PC-3 (cell line): ENCODE results near the gene HECW1. TPM values are rescaled to one million over a fixed set of nuclear protein-coding genes. Genes with fewer than 3 reads are reported as not detected.

ENCODE experiments used
- ATAC-seq: fragments of 200-7000 bp; cut with Tn5 transposase; 2 replicates; pipeline ENCODE4 v1.9.1; 2020; ENCODE audit warnings: mild to moderate bottlenecking, moderate library complexity
- BruUV-seq: library from RNA; stranded (reverse); fragments of 400-500 nt; replicated peaks from 2 replicates; lab custom pipeline; 2021; lab: Mats Ljungman, UMichigan
- CTCF ChIA-PET: fragments of 300-600 bp; sonication (Branson Sonifier 250); formaldehyde crosslinking; loops from one replicate; lab custom pipeline; 2022; ENCODE audit warnings: antibody characterized with exemption; lab: Charles Lee
- POLR2A ChIA-PET: fragments of 300-600 bp; sonication (Branson Sonifier 250); formaldehyde crosslinking; loops from one replicate; lab custom pipeline; 2022; ENCODE audit warnings: antibody characterized with exemption; ENCODE audit not compliant: unreplicated experiment; lab: Charles Lee
- DNase-seq: peaks from one replicate; pipeline ENCODE4 v3.0.0-alpha.2; 2015
- H2AFZ ChIP-seq: fragments of 300-600 bp; sonication (generic); 2 replicates; pipeline ENCODE4 v1.6.0; 2016; ENCODE audit warnings: antibody characterized with exemption, low read length
- H3F3A ChIP-seq: fragments of 300-600 bp; sonication (generic); one replicate; pipeline ENCODE4 v1.6.0; 2017; ENCODE audit warnings: antibody characterized with exemption, low read length, control low read depth, mild to moderate bottlenecking; ENCODE audit not compliant: unreplicated experiment
- H3K27ac ChIP-seq: fragments of 300-600 bp; sonication (generic); 2 replicates; pipeline ENCODE4 v1.5.1; 2016; ENCODE audit warnings: mild to moderate bottlenecking, low read length
- H3K27me3 ChIP-seq: fragments of 300-600 bp; sonication (generic); 2 replicates; pipeline ENCODE4 v1.6.1; 2016; ENCODE audit warnings: low read length, mixed read lengths
- H3K36me3 ChIP-seq: fragments of 300-600 bp; sonication (generic); 2 replicates; pipeline ENCODE4 v1.6.1; 2016; ENCODE audit warnings: low read depth, mixed run types, low read length, mixed read lengths
- H3K4me1 ChIP-seq: fragments of 300-600 bp; sonication (generic); 2 replicates; pipeline ENCODE4 v1.5.1; 2016; ENCODE audit warnings: low read length; ENCODE audit not compliant: insufficient read depth
- H3K4me2 ChIP-seq: fragments of 300-600 bp; sonication (generic); 2 replicates; pipeline ENCODE4 v1.6.0; 2016; ENCODE audit warnings: low read length
- H3K4me3 ChIP-seq: fragments of 300-600 bp; sonication (generic); 2 replicates; pipeline ENCODE4 v1.5.1; 2016; ENCODE audit warnings: mild to moderate bottlenecking, low read length, mixed read lengths
- H3K79me2 ChIP-seq: fragments of 300-600 bp; sonication (generic); 2 replicates; pipeline ENCODE4 v1.6.1; 2017; ENCODE audit warnings: low read length, mixed read lengths
- H3K9ac ChIP-seq: fragments of 300-600 bp; sonication (generic); 2 replicates; pipeline ENCODE4 v1.6.0; 2016; ENCODE audit warnings: mild to moderate bottlenecking, low read length
- H3K9me2 ChIP-seq: fragments of 300-600 bp; sonication (generic); replicated peaks from 2 replicates; pipeline ENCODE4 v1.6.1; 2016; ENCODE audit warnings: mixed run types, low read length, mixed read lengths
- H3K9me3 ChIP-seq: fragments of 300-600 bp; sonication (generic); 2 replicates; pipeline ENCODE4 v1.6.1; 2016; ENCODE audit warnings: low read length, mixed read lengths
- H4K20me1 ChIP-seq: fragments of 300-600 bp; sonication (generic); 2 replicates; pipeline ENCODE4 v1.6.1; 2016; ENCODE audit warnings: low read length, mixed read lengths
- EZH2 ChIP-seq: fragments of 300-600 bp; sonication (generic); IDR thresholded peaks from one replicate; pipeline ENCODE4 v1.6.1; 2017; ENCODE audit warnings: antibody characterized with exemption, mild to moderate bottlenecking, low read length; ENCODE audit not compliant: unreplicated experiment
- EZH2phosphoT487 ChIP-seq: fragments of 300-600 bp; sonication (generic); IDR thresholded peaks from 2 replicates; pipeline ENCODE4 v1.6.1; 2018; ENCODE audit warnings: mild to moderate bottlenecking, antibody characterized with exemption, low read length, borderline replicate concordance
- intact Hi-C: fragments of 100-400 bp; cut with micrococcal nuclease; formaldehyde crosslinking; loops from 2 replicates; pipeline ENCODE4 v1.9.0; 2023
- total RNA-seq: library from RNA; depleted of rRNA; stranded (reverse); fragments of >200 nt; gene quantifications from 2 replicates; pipeline ENCODE4 v1.2.3, GENCODE V29; 2014
- TF ChIP-seq, protein P1 (sequence below): fragments of 300-600 bp; sonication (generic); conservative IDR thresholded peaks from 2 replicates; pipeline ENCODE4 v1.5.1; 2017; ENCODE audit warnings: antibody characterized with exemption, low read depth, mild to moderate bottlenecking, low read length

Gene HECW1
- total RNA-seq, 1 experiment from 2014 or later = 3.0 TPM

DNA sequence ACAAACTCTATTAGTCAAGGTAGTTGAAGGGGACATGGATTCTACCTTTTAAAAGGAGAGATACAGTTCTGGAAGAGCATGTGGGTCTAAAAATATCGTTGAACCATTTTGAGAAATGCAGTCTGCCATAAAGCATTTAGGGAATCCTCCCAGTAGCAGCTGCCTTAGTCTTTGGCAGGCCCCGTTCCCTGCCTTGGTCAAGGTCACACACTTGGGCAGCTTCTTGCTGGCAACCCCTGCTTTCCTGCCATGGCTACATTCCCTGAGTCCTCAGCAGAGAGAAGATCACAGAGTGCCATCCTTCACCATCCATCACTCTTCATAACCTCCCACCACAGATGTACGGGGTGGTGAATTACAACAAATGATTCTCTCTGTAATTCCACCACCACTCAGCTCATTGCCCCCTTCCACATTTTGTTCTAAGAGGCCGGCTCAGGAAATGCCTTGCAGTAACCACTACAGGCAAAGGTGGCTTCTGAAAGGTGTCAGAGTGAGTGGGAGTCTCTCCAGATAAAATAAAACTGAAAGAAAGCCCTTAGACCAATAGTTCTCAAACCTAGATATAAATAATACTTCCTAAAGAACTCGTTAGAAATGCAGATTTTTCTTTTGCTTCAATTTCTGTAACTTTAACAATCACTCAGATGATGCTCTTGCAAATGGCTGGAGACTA is 349.0 kb downstream of the HECW1 start:
- ATAC-seq (no peak), DNase-seq (no peak)
- ChIA-PET CTCF (no interaction called here), POLR2A (no interaction called here)
- no TSS peak for BruUV-seq
- Histone ChIP-seq H3K27ac (no peak overlapping the region), H3K4me1 (no peaks in the 10 kb centered on the region), H2AFZ (no peak overlapping the region), H4K20me1 (no peaks in the 10 kb centered on the region), H3K36me3 (no peaks in the 10 kb centered on the region), H3K27me3 (no peaks in the 10 kb centered on the region), H3F3A (no peaks in the 10 kb centered on the region), H3K4me3 (no peak overlapping the region), H3K4me2 (no peak overlapping the region), H3K9ac (no peak overlapping the region), H3K9me3 (no peaks in the 10 kb centered on the region), H3K79me2 (no peaks in the 10 kb centered on the region), H3K9me2 (no peaks in the 10 kb centered on the region)
- intact Hi-C loops = no loop called here
- TF ChIP-seq, protein P1, sequence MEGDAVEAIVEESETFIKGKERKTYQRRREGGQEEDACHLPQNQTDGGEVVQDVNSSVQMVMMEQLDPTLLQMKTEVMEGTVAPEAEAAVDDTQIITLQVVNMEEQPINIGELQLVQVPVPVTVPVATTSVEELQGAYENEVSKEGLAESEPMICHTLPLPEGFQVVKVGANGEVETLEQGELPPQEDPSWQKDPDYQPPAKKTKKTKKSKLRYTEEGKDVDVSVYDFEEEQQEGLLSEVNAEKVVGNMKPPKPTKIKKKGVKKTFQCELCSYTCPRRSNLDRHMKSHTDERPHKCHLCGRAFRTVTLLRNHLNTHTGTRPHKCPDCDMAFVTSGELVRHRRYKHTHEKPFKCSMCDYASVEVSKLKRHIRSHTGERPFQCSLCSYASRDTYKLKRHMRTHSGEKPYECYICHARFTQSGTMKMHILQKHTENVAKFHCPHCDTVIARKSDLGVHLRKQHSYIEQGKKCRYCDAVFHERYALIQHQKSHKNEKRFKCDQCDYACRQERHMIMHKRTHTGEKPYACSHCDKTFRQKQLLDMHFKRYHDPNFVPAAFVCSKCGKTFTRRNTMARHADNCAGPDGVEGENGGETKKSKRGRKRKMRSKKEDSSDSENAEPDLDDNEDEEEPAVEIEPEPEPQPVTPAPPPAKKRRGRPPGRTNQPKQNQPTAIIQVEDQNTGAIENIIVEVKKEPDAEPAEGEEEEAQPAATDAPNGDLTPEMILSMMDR = no peak
- TF ChIP-seq EZH2 = no peak
- TF ChIP-seq EZH2phosphoT487 = no peak

DNA sequence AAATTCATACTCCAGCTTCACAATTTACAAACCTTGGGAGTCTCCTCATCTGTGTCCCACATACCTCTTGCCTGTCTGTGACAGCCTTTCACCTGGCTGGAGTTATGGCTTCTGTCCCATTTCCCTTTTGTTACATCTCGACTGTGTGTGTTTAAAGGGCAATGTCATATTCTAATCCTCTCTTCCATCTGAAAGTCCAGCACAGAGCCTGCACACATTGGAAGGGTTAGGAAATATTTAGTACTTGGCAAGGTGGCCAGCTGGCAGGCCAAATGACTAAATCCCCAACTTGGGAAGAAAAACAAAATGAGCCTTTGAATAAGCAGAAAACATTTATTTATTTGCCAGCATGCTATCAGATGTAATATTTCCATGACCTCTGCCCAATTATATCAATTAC is 350.4 kb downstream of the HECW1 start:
- Histone ChIP-seq H3K27me3 (no peaks in the 10 kb centered on the region), H3K4me2 (no peak overlapping the region), H4K20me1 (no peaks in the 10 kb centered on the region), H3K9ac (no peak overlapping the region), H3K9me3 (no peaks in the 10 kb centered on the region), H3K4me3 (no peak overlapping the region), H3K9me2 (no peaks in the 10 kb centered on the region), H3K27ac (no peak overlapping the region), H3K36me3 (no peaks in the 10 kb centered on the region), H3F3A (no peaks in the 10 kb centered on the region), H2AFZ (no peak overlapping the region), H3K4me1 (no peaks in the 10 kb centered on the region; the same call in 1 of the 2 replicates), H3K79me2 (no peaks in the 10 kb centered on the region)
- BruUV-seq = no TSS peak
- intact Hi-C loops = no loop called here
- TF ChIP-seq EZH2phosphoT487 = no peak
- no peak for TF ChIP-seq EZH2
- TF ChIP-seq, protein P1 = no peak
- ATAC-seq = no peak
- CTCF ChIA-PET = no interaction called here
- POLR2A ChIA-PET = no interaction called here
- no peak for DNase-seq

DNA sequence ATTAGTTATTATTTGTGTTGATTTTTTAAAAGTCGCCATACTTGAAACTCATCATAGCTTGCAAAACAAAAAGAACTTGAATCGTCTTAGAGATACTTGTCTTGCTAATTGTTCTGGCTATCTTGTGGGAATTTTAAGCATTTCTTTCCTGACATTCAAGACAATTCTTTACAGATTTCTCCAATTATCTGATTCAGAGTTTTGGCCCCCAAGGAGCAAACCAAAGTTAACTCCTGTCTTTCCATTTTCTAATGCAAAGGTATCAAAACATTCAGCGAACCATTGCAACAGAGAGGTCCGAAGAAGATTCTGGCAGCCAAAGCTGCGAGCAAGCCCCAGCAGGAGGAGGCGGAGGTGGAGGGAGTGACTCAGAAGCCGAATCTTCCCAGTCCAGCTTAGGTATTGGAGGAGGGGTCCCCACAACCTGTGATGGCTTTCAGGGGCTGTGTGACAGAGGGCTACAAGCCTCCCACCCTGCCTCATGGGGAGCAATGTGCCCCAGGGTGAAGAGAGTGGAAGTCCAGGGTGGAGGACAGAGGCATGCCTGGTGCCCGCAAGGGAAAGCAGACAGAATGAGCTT is 351.0 kb downstream of the HECW1 start:
- Histone ChIP-seq H3K79me2 (no peaks in the 10 kb centered on the region), H2AFZ (no peak overlapping the region), H4K20me1 (no peaks in the 10 kb centered on the region), H3K9me3 (no peaks in the 10 kb centered on the region), H3K36me3 (no peaks in the 10 kb centered on the region), H3K4me1 (no peaks in the 10 kb centered on the region; the same call in 1 of the 2 replicates), H3K4me2 (no peak overlapping the region), H3K9ac (no peak overlapping the region), H3K9me2 (no peaks in the 10 kb centered on the region), H3K27ac (no peak overlapping the region), H3K27me3 (no peaks in the 10 kb centered on the region), H3F3A (no peaks in the 10 kb centered on the region), H3K4me3 (no peak overlapping the region)
- POLR2A ChIA-PET = no interaction called here
- no peak for DNase-seq
- BruUV-seq = no TSS peak
- TF ChIP-seq EZH2 (no peak), EZH2phosphoT487 (no peak)
- ATAC-seq = no peak
- CTCF ChIA-PET = no interaction called here
- intact Hi-C loops = no loop called here
